ENCODE measurements around the gene ADIPOQ.
"Not testable (repeated sequence)": the region's sequence is repeated elsewhere in the genome, so short reads cannot be mapped to it uniquely, and the experiment has no call there.

The ADIPOQ gene

DNA sequence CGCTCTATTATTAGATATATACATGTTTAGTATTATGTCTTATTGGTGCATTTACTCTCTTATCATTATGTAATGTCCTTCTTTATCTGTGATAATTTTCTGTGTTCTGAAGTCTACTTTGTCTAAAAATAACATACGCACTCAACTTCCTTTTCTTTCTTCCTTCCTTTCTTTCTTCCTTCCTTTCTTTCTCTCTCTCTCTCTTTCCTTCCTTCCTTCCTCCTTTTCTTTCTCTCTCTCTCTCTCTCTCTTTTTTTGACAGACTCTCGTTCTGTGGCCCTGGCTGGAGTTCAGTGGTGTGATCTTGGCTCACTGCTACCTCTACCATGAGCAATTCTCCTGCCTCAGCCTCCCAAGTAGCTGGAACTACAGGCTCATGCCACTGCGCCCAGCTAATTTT is 15.2 kb downstream of the ADIPOQ start:
- H3K27ac Mint-ChIP-seq, result no peak overlapping the region
- H3K27me3 Mint-ChIP-seq (ENCODE audit: low read depth, poor library complexity), result peaks cover 6% of the 10 kb centered on the region
- DNase-seq, result no peak
- no peaks in the 10 kb centered on the region for H3K4me1 Mint-ChIP-seq
- H3K4me3 Mint-ChIP-seq, result no peak overlapping the region
- TF ChIP-seq, protein P1, sequence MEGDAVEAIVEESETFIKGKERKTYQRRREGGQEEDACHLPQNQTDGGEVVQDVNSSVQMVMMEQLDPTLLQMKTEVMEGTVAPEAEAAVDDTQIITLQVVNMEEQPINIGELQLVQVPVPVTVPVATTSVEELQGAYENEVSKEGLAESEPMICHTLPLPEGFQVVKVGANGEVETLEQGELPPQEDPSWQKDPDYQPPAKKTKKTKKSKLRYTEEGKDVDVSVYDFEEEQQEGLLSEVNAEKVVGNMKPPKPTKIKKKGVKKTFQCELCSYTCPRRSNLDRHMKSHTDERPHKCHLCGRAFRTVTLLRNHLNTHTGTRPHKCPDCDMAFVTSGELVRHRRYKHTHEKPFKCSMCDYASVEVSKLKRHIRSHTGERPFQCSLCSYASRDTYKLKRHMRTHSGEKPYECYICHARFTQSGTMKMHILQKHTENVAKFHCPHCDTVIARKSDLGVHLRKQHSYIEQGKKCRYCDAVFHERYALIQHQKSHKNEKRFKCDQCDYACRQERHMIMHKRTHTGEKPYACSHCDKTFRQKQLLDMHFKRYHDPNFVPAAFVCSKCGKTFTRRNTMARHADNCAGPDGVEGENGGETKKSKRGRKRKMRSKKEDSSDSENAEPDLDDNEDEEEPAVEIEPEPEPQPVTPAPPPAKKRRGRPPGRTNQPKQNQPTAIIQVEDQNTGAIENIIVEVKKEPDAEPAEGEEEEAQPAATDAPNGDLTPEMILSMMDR (IDR thresholded peaks at IDR 0.05), result no peak
- H3K36me3 Mint-ChIP-seq (ENCODE audit: low read depth), result no peaks in the 10 kb centered on the region
- H3K9me3 Mint-ChIP-seq, result peaks cover 9% of the 10 kb centered on the region

DNA sequence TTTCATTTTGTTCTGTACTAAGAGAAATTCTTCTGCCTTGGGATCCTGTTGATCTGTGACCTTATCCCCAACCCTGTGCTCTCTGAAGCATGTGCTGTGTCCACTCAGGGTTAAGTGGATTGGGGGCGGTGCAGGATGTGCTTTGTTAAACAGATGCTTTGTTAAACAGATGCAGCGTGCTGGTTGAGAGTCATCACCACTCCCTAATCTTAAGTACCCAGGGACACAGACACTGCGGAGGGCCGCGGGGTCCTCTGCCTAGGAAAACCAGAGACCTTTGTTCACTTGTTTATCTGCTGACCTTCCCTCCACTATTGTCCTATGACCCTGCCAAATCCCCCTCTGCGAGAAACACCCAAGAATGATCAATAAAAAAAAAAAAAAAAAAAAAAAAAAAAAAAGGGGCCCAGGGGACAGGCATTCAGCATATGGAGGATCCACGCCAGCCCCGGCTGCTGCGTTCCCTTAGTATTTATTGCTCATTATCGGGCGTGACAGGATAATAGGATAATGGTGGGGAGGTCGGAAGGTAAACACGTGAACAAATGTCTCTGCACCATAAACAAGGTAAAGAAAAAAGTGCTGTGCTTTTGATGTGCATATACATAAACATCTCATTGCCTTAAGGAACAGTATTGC is 22.8 kb downstream of the ADIPOQ start:
- not testable (repeated sequence) for H3K4me3 Mint-ChIP-seq; H3K4me1 Mint-ChIP-seq; DNase-seq; H3K36me3 Mint-ChIP-seq (ENCODE audit: low read depth); H3K27me3 Mint-ChIP-seq (ENCODE audit: low read depth, poor library complexity); H3K27ac Mint-ChIP-seq; H3K9me3 Mint-ChIP-seq

GRCh38 chr3:186866095-186866494 is 23.6 kb downstream of the ADIPOQ start:
- not testable (repeated sequence) for H3K4me1 Mint-ChIP-seq; H3K27me3 Mint-ChIP-seq (ENCODE audit: low read depth, poor library complexity); H3K9me3 Mint-ChIP-seq; H3K27ac Mint-ChIP-seq; H3K4me3 Mint-ChIP-seq; H3K36me3 Mint-ChIP-seq (ENCODE audit: low read depth); DNase-seq

DNA sequence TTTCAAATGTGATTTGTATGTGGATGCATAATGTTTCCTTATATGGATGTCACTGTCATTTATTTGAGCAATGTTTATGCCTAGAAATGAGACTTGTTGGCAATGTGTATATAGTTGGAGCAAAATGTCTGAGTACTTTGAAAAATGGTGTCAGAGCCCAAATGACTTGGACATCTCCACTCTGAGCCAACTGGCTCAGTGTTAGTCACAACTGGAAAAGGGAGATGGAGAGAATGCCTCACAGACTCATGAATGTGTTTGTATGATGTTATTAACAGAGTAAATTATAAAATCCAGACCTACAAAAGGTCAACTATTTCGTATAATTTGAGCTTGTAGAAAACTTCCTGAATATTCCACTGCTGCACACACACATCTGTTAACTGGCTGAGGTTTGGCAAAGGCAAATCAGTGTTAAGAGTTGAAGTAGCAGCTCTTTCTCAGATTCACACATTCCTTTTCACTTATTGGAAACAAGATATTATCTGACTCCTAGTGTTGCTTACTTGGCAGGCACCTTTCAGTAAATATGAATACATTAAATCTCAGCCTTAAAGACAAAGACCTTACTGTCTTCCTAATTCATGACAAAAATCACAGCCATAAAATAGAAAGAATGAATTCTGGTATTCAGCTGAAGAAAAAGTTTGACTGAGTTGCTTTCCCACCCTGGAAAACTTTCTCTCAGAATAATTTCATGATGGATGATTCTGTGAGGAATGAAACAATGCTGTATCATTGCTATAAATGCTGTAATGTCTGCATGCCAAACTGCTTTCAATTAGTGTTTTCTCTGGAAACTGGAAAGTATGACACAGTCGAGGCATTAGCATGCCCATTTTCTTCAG is 27.0 kb downstream of the ADIPOQ start:
- H3K4me1 Mint-ChIP-seq, result peaks cover 5% of the 10 kb centered on the region
- H3K36me3 Mint-ChIP-seq (ENCODE audit: low read depth), result no peaks in the 10 kb centered on the region
- no peak overlapping the region for H3K4me3 Mint-ChIP-seq
- peaks cover 15% of the 10 kb centered on the region for H3K9me3 Mint-ChIP-seq
- TF ChIP-seq, protein P1 (IDR thresholded peaks at IDR 0.05), result no peak
- DNase-seq, result no peak
- no peak overlapping the region for H3K27ac Mint-ChIP-seq
- no peaks in the 10 kb centered on the region for H3K27me3 Mint-ChIP-seq (ENCODE audit: low read depth, poor library complexity)

- Mint-ChIP-seq H3K36me3 (ENCODE audit: low read depth) (no peaks in the 10 kb centered on the region), H3K27me3 (ENCODE audit: low read depth, poor library complexity) (no peaks in the 10 kb centered on the region), H3K27ac (no peak overlapping the region), H3K4me3 (no peak overlapping the region), H3K4me1 (peaks cover 5% of the 10 kb centered on the region), H3K9me3 (peaks cover 23% of the 10 kb centered on the region)
- DNase-seq, result no peak
- TF ChIP-seq, protein P1 (IDR thresholded peaks at IDR 0.05), result no peak
Observed at GRCh38 chr3:186870421-186871201, 28.1 kb downstream of the ADIPOQ start.

DNA sequence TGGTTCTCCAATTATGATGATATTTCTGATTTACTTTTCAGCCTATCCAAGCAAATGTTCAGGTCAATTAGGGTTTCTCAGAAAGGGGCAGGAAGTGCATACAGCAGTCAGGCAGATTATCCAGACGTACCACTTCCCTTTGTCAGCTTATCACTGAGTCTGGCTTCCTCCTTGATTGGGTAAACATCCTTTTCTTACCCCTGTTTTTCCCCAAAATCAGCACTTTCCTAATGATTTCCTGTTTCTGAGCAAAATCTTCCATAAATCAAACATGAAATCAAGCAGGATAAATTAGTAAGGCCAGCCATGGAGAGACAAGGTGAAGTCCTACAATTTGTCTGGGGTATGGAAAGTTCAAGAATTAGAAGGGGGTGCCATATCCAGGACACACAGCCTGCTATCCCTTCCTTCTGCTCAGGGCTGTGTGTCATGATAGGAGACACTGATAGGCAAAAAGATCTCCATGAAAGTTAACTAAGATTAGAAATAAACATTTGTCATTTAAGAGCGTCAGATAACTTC is 29.0 kb downstream of the ADIPOQ start:
- H3K27ac Mint-ChIP-seq, result no peak overlapping the region
- H3K9me3 Mint-ChIP-seq, result peaks cover 27% of the 10 kb centered on the region
- peaks cover 5% of the 10 kb centered on the region for H3K4me1 Mint-ChIP-seq
- no peak overlapping the region for H3K4me3 Mint-ChIP-seq
- no peak for DNase-seq
- TF ChIP-seq, protein P1 (IDR thresholded peaks at IDR 0.05), result no peak
- H3K27me3 Mint-ChIP-seq (ENCODE audit: low read depth, poor library complexity), result no peaks in the 10 kb centered on the region
- no peaks in the 10 kb centered on the region for H3K36me3 Mint-ChIP-seq (ENCODE audit: low read depth)

DNA sequence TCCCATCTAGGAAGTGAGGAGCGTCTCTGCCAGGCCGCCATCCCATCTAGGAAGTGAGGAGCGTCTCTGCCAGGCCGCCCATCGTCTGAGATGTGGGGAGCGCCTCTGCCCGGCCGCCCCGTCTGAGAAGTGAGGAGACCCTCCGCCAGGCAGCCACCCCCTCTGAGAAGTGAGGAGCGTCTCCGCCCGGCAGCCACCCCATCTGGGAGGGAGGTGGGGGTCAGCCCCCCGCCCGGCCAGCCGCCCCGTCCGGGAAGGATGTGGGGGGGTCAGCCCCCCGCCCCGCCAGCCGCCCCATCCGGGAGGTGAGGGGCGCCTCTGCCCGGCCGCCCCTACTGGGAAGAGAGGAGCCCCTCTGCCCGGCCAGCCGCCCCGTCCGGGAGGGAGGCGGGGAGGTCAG is 31.3 kb downstream of the ADIPOQ start:
- not testable (repeated sequence) for H3K27me3 Mint-ChIP-seq (ENCODE audit: low read depth, poor library complexity); DNase-seq; H3K36me3 Mint-ChIP-seq (ENCODE audit: low read depth); H3K4me1 Mint-ChIP-seq; H3K27ac Mint-ChIP-seq; H3K4me3 Mint-ChIP-seq
- peaks cover 38% of the 10 kb centered on the region for H3K9me3 Mint-ChIP-seq

- not testable (repeated sequence) for H3K4me3 Mint-ChIP-seq; DNase-seq; H3K27me3 Mint-ChIP-seq (ENCODE audit: low read depth, poor library complexity); H3K4me1 Mint-ChIP-seq; H3K36me3 Mint-ChIP-seq (ENCODE audit: low read depth); H3K27ac Mint-ChIP-seq
- peaks cover 38% of the 10 kb centered on the region for H3K9me3 Mint-ChIP-seq
Observed at GRCh38 chr3:186874216-186874615, 31.7 kb downstream of the ADIPOQ start.

DNA sequence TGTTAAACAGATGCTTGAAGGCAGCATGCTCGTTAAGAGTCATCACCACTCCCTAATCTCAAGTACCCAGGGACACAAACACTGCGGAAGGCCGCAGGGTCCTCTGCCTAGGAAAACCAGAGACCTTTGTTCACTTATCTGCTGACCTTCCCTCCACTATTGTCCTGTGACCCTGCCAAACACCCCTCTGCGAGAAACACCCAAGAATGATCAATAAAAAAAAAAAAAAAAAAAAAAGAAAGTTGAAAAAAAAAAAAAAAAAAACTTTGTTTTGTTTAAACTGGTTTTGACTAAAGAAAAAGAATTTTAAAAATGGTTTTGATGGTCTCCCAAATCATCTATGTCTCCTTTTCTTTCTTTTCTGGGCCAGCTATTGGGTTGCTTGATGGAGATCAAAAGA is 32.3 kb downstream of the ADIPOQ start:
- H3K9me3 Mint-ChIP-seq, result peaks cover 38% of the 10 kb centered on the region
- H3K36me3 Mint-ChIP-seq (ENCODE audit: low read depth); H3K4me3 Mint-ChIP-seq; DNase-seq; H3K27ac Mint-ChIP-seq; H3K4me1 Mint-ChIP-seq; H3K27me3 Mint-ChIP-seq (ENCODE audit: low read depth, poor library complexity): not testable (repeated sequence)

Data from nephron progenitor cell (in vitro differentiated cells).